K562 (cell line): ENCODE measurements around the gene CNTFR. TPM values are rescaled to one million over a fixed set of nuclear protein-coding genes. Genes with fewer than 3 reads are reported as not detected.

Experiments used
- ARHGAP35 ChIP-seq: fragments of 450-650 bp; IDR thresholded peaks from 2 replicates; pipeline ENCODE4 v1.6.1; 2018; ENCODE audit not compliant: partially characterized antibody
- C11orf30 ChIP-seq: fragments of 450-650 bp; IDR thresholded peaks from 2 replicates; pipeline ENCODE4 v1.6.1; 2016; ENCODE audit warnings: low read depth, mild to moderate bottlenecking
- CBX5 ChIP-seq: IDR thresholded peaks from 2 replicates; pipeline ENCODE4 v1.6.1; 2014; ENCODE audit warnings: low read depth, borderline replicate concordance
- CREB1 ChIP-seq, 2 experiments: sonication (generic) in 1 of 2; formaldehyde crosslinking in 1 of 2; IDR thresholded peaks; 2 replicates each; pipeline versions ENCODE4 v1.6.1 to v1.8.0; 2012 to 2022; ENCODE audit warnings: inconsistent platforms in 1 of 2, mild to moderate bottlenecking in 1 of 2, missing genetic modification reagents in 1 of 2, moderate library complexity in 1 of 2
- E2F5 ChIP-seq: sonication (generic); formaldehyde crosslinking; IDR thresholded peaks from 2 replicates; pipeline ENCODE4 v1.8.0; 2022; ENCODE audit warnings: mild to moderate bottlenecking, missing genetic modification reagents
- ELF1 ChIP-seq: fragments of 200-800 bp; sonication (Bioruptor generic); IDR thresholded peaks from 2 replicates; pipeline ENCODE4 v1.6.1; 2016; ENCODE audit warnings: missing genetic modification characterization, missing compliant biosample characterization
- ELK3 ChIP-seq: fragments of 450-650 bp; formaldehyde crosslinking; IDR thresholded peaks from 2 replicates; pipeline ENCODE4 v1.4.0; 2020; ENCODE audit warnings: mild to moderate bottlenecking
- EP400 ChIP-seq: fragments of 450-650 bp; IDR thresholded peaks from 2 replicates; pipeline ENCODE4 v1.6.1; 2017; ENCODE audit warnings: antibody characterized with exemption, mild to moderate bottlenecking, moderate library complexity
- MAFK ChIP-seq: IDR thresholded peaks from 2 replicates; pipeline ENCODE4 v1.6.1; 2011; ENCODE audit warnings: low read length, improper control_type of control experiment
- RFX1 ChIP-seq: fragments of 450-650 bp; IDR thresholded peaks from 2 replicates; pipeline ENCODE4 v1.6.1; 2016; ENCODE audit warnings: mild to moderate bottlenecking, moderate library complexity
- SAP30 ChIP-seq: fragments of 200-600 bp; sonication (generic); IDR thresholded peaks from 2 replicates; pipeline ENCODE4 v1.6.1; 2012; ENCODE audit warnings: borderline replicate concordance, low read depth, mild to moderate bottlenecking, moderate library complexity, low read length, control low read depth, inconsistent platforms; ENCODE audit not compliant: insufficient read depth, poor library complexity, severe bottlenecking
- SIN3A ChIP-seq, 2 experiments: fragments of 150-350 bp in 1 of 2; IDR thresholded peaks; 2 replicates each; pipeline ENCODE4 v1.6.1; 2011 to 2016; ENCODE audit warnings: borderline replicate concordance in 2 of 2, low read depth in 2 of 2, low read length in 2 of 2, mild to moderate bottlenecking in 2 of 2, moderate library complexity in 2 of 2; ENCODE audit not compliant: control insufficient read depth in 1 of 2
- SNAPC5 ChIP-seq: fragments of 250-450 bp; sonication (Bioruptor Pico); IDR thresholded peaks from 2 replicates; pipeline ENCODE4 v1.8.0; 2021; ENCODE audit warnings: moderate library complexity, mild to moderate bottlenecking, inconsistent platforms
- U2AF1 ChIP-seq: fragments of 200-400 bp; formaldehyde crosslinking; optimal IDR thresholded peaks from 2 replicates; pipeline ENCODE3; 2017; ENCODE audit warnings: mild to moderate bottlenecking, low read depth, low read length, moderate library complexity
- U2AF2 ChIP-seq: fragments of 200-400 bp; formaldehyde crosslinking; optimal IDR thresholded peaks from 2 replicates; pipeline ENCODE3; 2017; ENCODE audit warnings: low read depth, mild to moderate bottlenecking, low read length
- USF2 ChIP-seq: sonication (generic); formaldehyde crosslinking; IDR thresholded peaks from 2 replicates; pipeline ENCODE4 v1.5.0; 2020; ENCODE audit warnings: missing genetic modification reagents
- ZBTB1 ChIP-seq: sonication (generic); formaldehyde crosslinking; IDR thresholded peaks from 2 replicates; pipeline ENCODE4 v1.8.1; 2023; ENCODE audit warnings: missing genetic modification reagents, low read depth, mild to moderate bottlenecking, borderline replicate concordance
- ZFX ChIP-seq: sonication (generic); formaldehyde crosslinking; IDR thresholded peaks from 2 replicates; pipeline ENCODE4 v1.8.0; 2022; ENCODE audit warnings: mild to moderate bottlenecking, missing genetic modification reagents, moderate library complexity
- ZKSCAN3 ChIP-seq: fragments of 250-450 bp; sonication (Bioruptor Pico); IDR thresholded peaks from 2 replicates; pipeline ENCODE4 v1.4.0; 2020
- ZNF592 ChIP-seq: fragments of 450-650 bp; IDR thresholded peaks from 2 replicates; pipeline ENCODE4 v1.6.1; 2017; ENCODE audit warnings: antibody characterized with exemption, mild to moderate bottlenecking
- polyA plus RNA-seq, 8 experiments: library from polyadenylated mRNA; depleted of rRNA in 4 of 8; stranded (reverse) in 5 of 8; unstranded in 3 of 8; fragments of >200 nt; fragmentation: Nextera tagmentation in 2 of 8; fragmentation: Illumina TruSeq in 1 of 8; extraction: Ambion mirVana in 2 of 8; extraction: Trizol in 1 of 8; gene quantifications; 2 replicates each; pipeline versions ENCODE4 v1.2.1 to v1.2.3, GENCODE V29; 2011 to 2014; ENCODE audit warnings: inconsistent platforms in 1 of 8, missing spikeins in 1 of 8
- total RNA-seq, 7 experiments: library from RNA; depleted of rRNA in 6 of 7; stranded (reverse); fragments of >200 nt in 6 of 7; fragmentation: Illumina TruSeq in 2 of 7; extraction: Trizol in 2 of 7; gene quantifications; 2 replicates each; pipeline versions ENCODE4 v1.2.1 to v1.2.3, GENCODE V29; 2011 to 2021; ENCODE audit warnings: low replicate concordance in 1 of 7

CNTFR gene
- total and polyA plus RNA-seq, 9 of the 15 experiments (the other 6 are each of a cell fraction or from before 2014, with no cell fraction given), result not detected

- TF ChIP-seq E2F5 (CRISPR knock-in tag) (no peak), ZKSCAN3 (CRISPR knock-in tag) (no peak), USF2 (CRISPR knock-in tag) (no peak), RFX1 (peak; percentile 93), CBX5 (no peak), EP400 (peak; percentile 22; the same call in 1 of the 2 replicates), ARHGAP35 (no peak), SIN3A (IDR thresholded peaks at IDR 0.05; ENCODE audit: borderline replicate concordance in 2 of 2, control insufficient read depth in 1 of 2, low read depth in 2 of 2, low read length in 2 of 2) (no peak), U2AF2 (no peak), C11orf30 (peak; percentile 62; the same call in 1 of the 2 replicates), ZBTB1 (CRISPR knock-in tag) (no peak), ELK3 (CRISPR knock-in tag) (no peak), U2AF1 (no peak), CREB1 (IDR thresholded peaks at IDR 0.05) (peak; percentile 73), CREB1 (CRISPR knock-in tag; IDR thresholded peaks at IDR 0.05) (peak; percentile 84), ZNF592 (no peak), SAP30 (peak; percentile 49), SNAPC5 (no peak), MAFK (no peak), ELF1 (peak; percentile 60), ZFX (CRISPR knock-in tag) (peak; percentile 75)
These were observed 30.8 kb upstream of the CNTFR start, which contains the start of gene DCTN3 (continued) for GRCh38 chr9:34620061-34620994.
